Omental fat pad (tissue), 4 donors: ENCODE data around the gene BIRC6. TPM values are rescaled to one million over a fixed set of nuclear protein-coding genes. Genes with fewer than 3 reads are reported as not detected.
"Not testable (repeated sequence)": the region's sequence is repeated elsewhere in the genome, so short reads cannot be mapped to it uniquely, and the experiment has no call there.

Experiments
- ATAC-seq: fragments of 150-250 bp; one replicate; pipeline ENCODE4 v1.9.1; 2016; ENCODE audit warnings: mild to moderate bottlenecking, moderate library complexity; ENCODE audit not compliant: low FRiP score
- DNase-seq: peaks from one replicate; pipeline ENCODE4 v3.0.0-alpha.2; 2019; ENCODE audit warnings: low spot score
- total RNA-seq, 4 donors: library from RNA; depleted of rRNA; stranded (reverse); fragments of >200 nt; gene quantifications; one replicate each; pipeline ENCODE4 v1.1.0, GENCODE V29; 2016
- TF ChIP-seq, protein P1 (sequence below), 3 donors: fragments of 450-650 bp; IDR thresholded peaks; one replicate each; pipeline ENCODE4 v1.5.1; 2016 to 2017; ENCODE audit warnings: antibody characterized with exemption in 3 of 3, mild to moderate bottlenecking in 3 of 3, moderate library complexity in 2 of 3

Gene BIRC6
- total RNA-seq, 4 donors from 2014 or later, result 118 to 226 (median 151) TPM

GRCh38 chr2:32452338-32453064 is 95.7 kb downstream of the BIRC6 start:
- ATAC-seq, result no peak
- no peak for DNase-seq
- TF ChIP-seq, protein P1, sequence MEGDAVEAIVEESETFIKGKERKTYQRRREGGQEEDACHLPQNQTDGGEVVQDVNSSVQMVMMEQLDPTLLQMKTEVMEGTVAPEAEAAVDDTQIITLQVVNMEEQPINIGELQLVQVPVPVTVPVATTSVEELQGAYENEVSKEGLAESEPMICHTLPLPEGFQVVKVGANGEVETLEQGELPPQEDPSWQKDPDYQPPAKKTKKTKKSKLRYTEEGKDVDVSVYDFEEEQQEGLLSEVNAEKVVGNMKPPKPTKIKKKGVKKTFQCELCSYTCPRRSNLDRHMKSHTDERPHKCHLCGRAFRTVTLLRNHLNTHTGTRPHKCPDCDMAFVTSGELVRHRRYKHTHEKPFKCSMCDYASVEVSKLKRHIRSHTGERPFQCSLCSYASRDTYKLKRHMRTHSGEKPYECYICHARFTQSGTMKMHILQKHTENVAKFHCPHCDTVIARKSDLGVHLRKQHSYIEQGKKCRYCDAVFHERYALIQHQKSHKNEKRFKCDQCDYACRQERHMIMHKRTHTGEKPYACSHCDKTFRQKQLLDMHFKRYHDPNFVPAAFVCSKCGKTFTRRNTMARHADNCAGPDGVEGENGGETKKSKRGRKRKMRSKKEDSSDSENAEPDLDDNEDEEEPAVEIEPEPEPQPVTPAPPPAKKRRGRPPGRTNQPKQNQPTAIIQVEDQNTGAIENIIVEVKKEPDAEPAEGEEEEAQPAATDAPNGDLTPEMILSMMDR (IDR thresholded peaks at IDR 0.05), result no peak

DNA sequence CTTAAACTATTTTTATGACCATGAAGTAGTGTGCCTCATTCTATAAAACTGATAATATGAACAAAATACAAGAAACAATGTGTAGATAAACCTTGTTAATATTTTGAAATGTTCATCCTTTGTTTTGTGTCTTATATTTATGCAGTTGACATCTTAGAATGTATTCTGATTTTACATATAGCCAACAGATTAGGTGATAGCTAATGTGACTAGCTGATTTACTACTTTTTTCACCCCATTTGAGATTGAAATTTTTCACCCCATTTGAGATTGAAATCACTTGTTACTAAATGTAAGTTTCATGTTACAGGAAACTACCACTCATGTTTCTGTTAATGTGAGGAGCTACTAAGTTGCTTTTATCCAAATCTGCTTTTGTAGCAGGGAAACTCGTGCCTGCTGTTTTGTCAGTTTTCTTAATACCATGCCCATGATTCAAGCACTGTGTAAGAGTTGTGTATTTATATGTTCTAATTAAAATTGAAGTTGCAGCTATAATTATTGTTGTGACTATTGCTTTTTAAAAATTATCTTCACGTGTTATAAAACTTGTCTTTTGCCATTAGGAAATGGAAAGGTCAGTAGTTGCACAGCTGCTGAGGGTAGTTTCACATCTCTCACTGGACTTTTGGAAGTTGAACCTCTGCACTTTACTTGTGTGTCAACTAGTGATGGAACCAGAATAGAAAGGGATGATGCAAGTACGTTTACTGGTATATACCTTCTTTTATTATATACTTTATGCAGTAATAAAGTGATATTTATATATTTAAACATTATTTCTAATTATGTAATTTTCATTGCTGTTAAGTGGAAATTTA is 96.6 kb downstream of the BIRC6 start:
- no peak for DNase-seq
- no peak for ATAC-seq

GRCh38 chr2:32455816-32456215 is 99.0 kb downstream of the BIRC6 start:
- TF ChIP-seq, protein P1 (IDR thresholded peaks at IDR 0.05), result no peak
- DNase-seq (no peak), ATAC-seq (no peak)

More for the DNA sequence above, 96.6 kb downstream of the BIRC6 start:
- TF ChIP-seq, protein P1 (IDR thresholded peaks at IDR 0.05), result no peak

DNA sequence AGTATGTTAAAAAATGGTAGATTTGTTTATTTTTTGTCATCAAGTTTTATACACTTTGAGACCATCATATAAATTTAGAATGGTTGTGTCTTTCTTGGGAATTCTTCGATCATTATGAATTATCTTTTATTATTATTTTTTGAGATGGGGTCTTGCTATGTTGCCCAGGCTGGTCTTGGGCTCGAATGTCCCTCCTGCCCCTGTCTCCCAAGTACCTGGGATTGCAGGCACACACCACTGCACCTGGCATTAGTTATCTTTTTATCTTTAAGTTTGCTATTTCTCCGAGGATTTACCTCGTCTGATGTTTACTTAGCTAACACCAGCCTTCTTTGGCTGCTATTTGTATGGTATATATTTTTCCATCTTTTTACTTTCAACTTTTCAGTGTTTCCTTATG is 100.0 kb downstream of the BIRC6 start:
- ATAC-seq, result no peak
- TF ChIP-seq, protein P1 (IDR thresholded peaks at IDR 0.05), result no peak

GRCh38 chr2:32457814-32458213 is 101.0 kb downstream of the BIRC6 start:
- DNase-seq, result no peak
- TF ChIP-seq, protein P1 (IDR thresholded peaks at IDR 0.05), result no peak
- no peak for ATAC-seq

More for the DNA sequence above, 100.0 kb downstream of the BIRC6 start:
- no peak for DNase-seq

DNA sequence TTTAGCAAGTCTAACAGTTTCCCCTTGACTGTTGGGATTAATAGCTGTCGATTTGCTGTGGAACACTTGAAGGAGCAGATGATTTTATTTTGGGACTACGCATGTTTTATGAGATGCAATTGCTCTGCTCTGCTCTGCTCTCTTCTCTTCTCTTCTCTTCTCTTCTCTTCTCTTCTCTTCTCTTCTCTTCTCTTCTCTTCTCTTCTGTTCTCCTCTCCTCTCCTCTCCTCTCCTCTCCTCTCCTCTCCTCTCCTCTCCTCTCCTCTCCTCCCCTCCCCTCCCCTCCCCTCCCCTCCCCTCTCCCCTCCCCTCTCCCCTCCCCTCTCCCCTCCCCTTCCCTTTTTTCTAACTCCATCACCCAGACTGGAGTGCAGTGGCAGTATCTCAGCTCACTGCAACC is 104.0 kb downstream of the BIRC6 start:
- not testable (repeated sequence) for DNase-seq, ATAC-seq

- TF ChIP-seq, protein P1 (IDR thresholded peaks at IDR 0.05), result no peak
- ATAC-seq, result no peak
- no peak for DNase-seq
Measured at GRCh38 chr2:32463110-32463509, 106.3 kb downstream of the BIRC6 start.
